ENCODE data around the gene KRTAP10-10.
"Not testable (repeated sequence)": the region's sequence is repeated elsewhere in the genome, so short reads cannot be mapped to it uniquely, and the experiment has no call there.

The KRTAP10-10 gene

DNA sequence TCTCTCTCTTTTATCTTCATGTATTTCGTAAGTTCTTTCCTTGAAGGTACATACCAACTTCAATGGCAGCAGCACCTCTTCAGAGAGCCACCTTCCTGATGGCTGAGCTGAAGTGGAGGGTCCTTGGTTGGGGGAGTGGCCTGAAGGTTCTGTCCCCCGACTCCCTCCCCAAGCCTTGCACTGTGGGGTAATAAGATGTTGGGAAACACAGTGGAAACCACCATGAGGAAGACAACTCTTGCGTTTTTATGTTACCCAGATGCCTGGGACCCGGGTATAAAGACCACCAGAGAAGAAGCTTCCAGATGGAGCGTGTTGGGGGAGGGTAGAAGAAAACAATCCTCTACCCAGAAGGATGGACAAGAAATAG lies 21.4 kb downstream of the KRTAP10-10 start:
- ATAC-seq (replicated peaks), result no peak
- DNase-seq, result no peak
- Mint-ChIP-seq H3K27ac (no peak overlapping the region), H3K4me1 (no peaks in the 10 kb centered on the region), H3K27me3 (peaks cover 46 to 54% of the 10 kb centered on the region in 2 donors), H3K36me3 (peaks cover 0 to 8% of the 10 kb centered on the region in 2 donors), H3K9me3 (peaks cover 18 to 21% of the 10 kb centered on the region in 2 donors), H3K4me3 (no peak overlapping the region)

DNA sequence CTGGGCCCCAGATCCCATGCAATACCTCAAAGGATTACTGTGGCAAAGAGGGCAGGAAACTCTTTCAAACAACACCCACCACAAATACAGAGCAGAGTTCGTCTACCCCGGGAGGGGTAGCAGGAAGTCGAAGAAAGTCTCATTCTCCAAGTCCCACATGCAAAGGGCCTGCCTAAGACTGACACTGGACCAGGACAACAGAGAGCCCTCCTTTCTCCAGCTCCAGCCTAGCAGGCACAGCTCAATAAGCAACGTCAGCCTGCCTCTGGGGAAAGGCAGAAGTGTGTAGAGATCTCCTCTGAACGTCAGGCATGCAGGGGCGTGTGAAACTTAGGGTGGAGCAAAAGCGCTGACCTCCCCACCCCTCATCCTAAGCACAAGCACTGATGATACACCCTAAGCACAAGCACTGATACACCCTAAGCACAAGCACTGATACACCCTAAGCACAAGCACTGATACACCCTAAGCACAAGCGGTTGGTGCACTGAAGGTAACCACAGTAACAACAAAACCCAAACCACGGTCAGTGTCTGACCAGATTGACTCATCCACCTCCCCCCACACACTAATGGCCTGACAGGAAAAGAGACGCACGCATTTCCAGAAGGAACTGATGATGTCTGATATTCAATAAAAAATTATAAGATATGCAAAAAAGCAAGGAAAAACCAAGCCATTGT lies 21.9 kb downstream of the KRTAP10-10 start:
- no peak for DNase-seq
- peaks cover 46 to 50% of the 10 kb centered on the region in 2 donors for H3K27me3 Mint-ChIP-seq
- H3K9me3 Mint-ChIP-seq, result peaks cover 18 to 21% of the 10 kb centered on the region in 2 donors
- no peak overlapping the region for H3K4me3 Mint-ChIP-seq
- peaks cover 0 to 8% of the 10 kb centered on the region in 2 donors for H3K36me3 Mint-ChIP-seq
- no peak for ATAC-seq (replicated peaks)
- H3K27ac Mint-ChIP-seq, result no peak overlapping the region
- no peaks in the 10 kb centered on the region for H3K4me1 Mint-ChIP-seq

DNA sequence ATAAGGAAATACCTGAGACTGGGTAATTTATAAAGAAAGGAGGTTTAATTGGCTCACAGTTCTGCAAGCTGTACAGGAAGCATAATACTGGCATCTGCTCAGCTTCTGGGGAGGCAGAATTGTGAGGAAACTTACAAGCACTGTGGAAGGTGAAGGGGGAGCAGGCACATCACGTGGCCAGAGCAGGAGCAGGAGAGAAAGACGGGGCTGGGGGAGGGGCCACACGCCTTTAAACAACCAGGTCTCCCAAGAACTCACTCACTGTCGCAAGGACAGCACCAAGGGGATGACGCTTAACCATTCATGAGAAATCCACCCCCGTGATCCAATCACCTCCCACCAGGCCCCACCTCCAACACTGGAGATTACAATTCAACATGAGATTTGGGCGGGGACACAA lies 24.4 kb downstream of the KRTAP10-10 start:
- not testable (repeated sequence) for H3K27ac Mint-ChIP-seq; H3K4me3 Mint-ChIP-seq; H3K36me3 Mint-ChIP-seq; H3K4me1 Mint-ChIP-seq; ATAC-seq (replicated peaks); DNase-seq
- H3K9me3 Mint-ChIP-seq, result peaks cover 11 to 22% of the 10 kb centered on the region in 2 donors
- peaks cover 58 to 65% of the 10 kb centered on the region in 2 donors for H3K27me3 Mint-ChIP-seq

DNA sequence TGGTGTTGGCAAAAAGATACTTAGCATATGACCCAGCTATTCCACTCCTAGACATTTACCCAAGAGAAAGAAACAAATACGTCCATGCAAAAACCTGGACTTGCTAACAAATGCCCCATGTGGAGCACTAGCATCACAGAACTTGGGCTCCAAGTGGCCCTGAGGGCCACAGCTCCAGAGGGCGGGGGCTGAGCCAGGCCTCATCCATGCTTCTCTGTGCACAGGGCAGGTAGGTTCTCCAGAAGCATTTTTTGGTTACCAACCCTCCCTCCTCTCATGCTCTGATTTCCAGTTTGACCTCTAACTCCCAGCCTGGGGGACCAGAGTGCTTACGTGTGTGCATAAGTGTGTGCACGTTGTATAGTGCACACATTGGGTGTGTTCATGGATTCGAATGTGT lies 27.5 kb downstream of the KRTAP10-10 start:
- ATAC-seq (replicated peaks) (no peak), DNase-seq (no peak)
- no peak overlapping the region for H3K27ac Mint-ChIP-seq
- peaks cover 0 to 3% of the 10 kb centered on the region in 2 donors for H3K36me3 Mint-ChIP-seq
- peaks cover 44 to 49% of the 10 kb centered on the region in 2 donors for H3K27me3 Mint-ChIP-seq
- H3K4me3 Mint-ChIP-seq, result no peak overlapping the region
- H3K9me3 Mint-ChIP-seq, result peaks cover 0 to 7% of the 10 kb centered on the region in 2 donors
- H3K4me1 Mint-ChIP-seq, result no peaks in the 10 kb centered on the region

DNA sequence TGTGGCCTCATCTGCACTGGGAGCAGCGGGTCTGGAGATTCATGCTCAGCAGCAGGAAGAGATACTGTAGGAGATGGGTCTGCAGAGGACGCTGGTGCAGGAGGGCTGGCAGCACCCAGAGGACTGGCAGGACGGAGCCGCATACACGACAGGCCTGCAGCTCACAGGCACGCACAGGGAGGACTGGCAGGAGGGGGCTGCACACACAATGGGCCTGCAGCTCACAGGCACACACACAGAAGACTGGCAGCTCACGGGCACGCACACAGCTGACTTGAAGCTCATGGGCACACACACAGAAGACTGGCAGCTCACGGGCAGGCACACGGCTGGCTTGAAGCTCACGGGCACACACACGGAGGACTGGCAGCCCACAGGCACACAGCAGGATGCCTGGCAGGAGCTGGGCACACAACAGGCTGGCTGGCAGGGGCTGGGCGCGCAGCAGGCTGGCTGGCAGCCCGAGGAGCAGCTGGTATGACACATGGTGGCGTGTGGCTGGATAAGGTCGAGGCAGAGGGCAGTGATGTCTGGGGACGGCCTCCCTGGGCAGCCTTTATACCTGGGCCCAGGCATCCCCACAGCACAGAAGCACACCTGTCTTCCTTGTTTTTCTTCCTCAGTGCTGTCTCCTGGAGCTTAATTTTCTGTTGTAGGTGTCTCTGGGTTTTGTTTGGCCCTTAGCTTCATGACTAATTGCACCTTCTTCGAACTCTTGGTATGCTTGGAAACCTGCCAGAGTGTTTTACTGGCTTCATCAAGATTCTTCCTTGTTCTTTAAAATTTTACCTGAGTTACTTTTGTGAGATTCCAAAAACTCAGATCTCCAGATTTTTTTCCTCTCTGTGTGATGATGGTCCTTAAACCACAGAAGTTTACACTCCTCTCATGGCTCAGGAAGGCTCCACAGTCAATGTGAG lies 29.5 kb downstream of the KRTAP10-10 start, which contains the start of gene KRTAP12-2:
TSS of gene KRTAP12-2 (minus strand) at position 527 of the 920 bp plus-strand sequence. CDS start at position 486, 41 bp downstream.
- H3K27me3 Mint-ChIP-seq, result peaks cover 37 to 41% of the 10 kb centered on the region in 2 donors
- peaks cover 9 to 12% of the 10 kb centered on the region in 2 donors for H3K9me3 Mint-ChIP-seq
- DNase-seq (no peak), ATAC-seq (replicated peaks) (no peak)
- peaks cover 1 to 3% of the 10 kb centered on the region in 2 donors for H3K36me3 Mint-ChIP-seq
- no peak within 1 kb of the TSS for H3K27ac Mint-ChIP-seq
- H3K4me3 Mint-ChIP-seq, result no peak within 1 kb of the TSS
- no peaks in the 10 kb centered on the region for H3K4me1 Mint-ChIP-seq

DNA sequence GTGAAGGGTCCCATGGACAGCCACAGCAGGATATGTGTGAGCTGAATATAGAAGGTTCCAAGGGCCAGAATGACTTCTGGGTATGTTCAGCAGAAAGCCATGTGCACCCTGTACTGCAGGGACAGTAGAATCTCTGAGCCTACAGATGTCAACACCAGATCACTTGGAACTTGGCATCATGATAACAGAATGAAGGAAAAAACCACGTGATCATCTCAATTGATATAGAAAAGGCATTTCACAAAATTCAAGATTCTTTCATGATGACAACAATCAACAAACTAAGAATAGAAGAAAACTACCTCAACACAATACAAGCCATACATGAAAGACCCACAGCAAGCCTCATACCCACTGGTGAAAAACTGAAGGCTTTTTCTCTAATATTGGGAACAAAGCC lies 30.5 kb downstream of the KRTAP10-10 start:
- DNase-seq (no peak), ATAC-seq (replicated peaks) (no peak)
- Mint-ChIP-seq H3K4me1 (no peaks in the 10 kb centered on the region), H3K27me3 (peaks cover 28 to 36% of the 10 kb centered on the region in 2 donors), H3K36me3 (peaks cover 0 to 1% of the 10 kb centered on the region in 2 donors), H3K9me3 (peaks cover 10 to 12% of the 10 kb centered on the region in 2 donors), H3K27ac (no peak overlapping the region), H3K4me3 (no peak overlapping the region)

DNA sequence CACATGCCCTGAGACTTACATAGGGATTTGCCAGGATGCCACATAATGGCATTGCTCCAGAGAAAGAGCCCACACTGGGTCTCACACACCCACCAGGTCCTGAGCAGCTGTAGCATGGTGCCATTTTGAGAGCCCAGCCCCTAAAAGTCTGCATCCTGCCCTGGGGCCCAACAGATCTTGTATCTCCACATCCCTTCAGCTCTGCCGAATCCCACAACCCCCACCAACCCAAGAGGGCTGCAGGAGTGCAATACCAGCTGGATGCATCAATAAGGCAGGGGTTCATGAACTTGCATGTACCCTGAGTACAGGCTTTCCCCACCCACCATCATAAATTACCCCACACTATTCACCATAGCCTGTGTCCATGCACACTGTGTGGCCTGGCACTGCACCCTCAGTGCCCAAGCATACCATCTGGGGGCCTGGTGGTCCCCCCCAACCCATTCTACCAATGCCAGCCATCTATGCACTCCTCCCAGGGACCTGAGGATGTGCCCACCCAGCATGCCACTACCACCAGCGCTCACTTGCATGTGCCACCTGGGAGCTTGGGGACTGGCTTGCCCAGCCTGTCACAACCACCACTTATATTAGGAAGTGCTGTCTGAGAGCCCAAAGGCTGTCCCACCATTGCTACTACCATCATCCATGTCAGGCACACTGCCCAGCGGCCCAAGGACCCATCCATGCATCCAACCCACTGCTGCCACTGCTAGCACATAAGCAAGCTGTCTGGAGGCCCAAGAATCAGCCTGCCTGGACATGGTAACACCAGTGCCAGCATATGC lies 33.7 kb downstream of the KRTAP10-10 start:
- no peaks in the 10 kb centered on the region for H3K4me1 Mint-ChIP-seq
- H3K9me3 Mint-ChIP-seq, result peaks cover 14 to 22% of the 10 kb centered on the region in 2 donors
- ATAC-seq (replicated peaks) (no peak), DNase-seq (no peak)
- H3K27ac Mint-ChIP-seq, result no peak overlapping the region
- no peak overlapping the region for H3K4me3 Mint-ChIP-seq
- peaks cover 0 to 1% of the 10 kb centered on the region in 2 donors for H3K36me3 Mint-ChIP-seq
- peaks cover 27 to 30% of the 10 kb centered on the region in 2 donors for H3K27me3 Mint-ChIP-seq

DNA sequence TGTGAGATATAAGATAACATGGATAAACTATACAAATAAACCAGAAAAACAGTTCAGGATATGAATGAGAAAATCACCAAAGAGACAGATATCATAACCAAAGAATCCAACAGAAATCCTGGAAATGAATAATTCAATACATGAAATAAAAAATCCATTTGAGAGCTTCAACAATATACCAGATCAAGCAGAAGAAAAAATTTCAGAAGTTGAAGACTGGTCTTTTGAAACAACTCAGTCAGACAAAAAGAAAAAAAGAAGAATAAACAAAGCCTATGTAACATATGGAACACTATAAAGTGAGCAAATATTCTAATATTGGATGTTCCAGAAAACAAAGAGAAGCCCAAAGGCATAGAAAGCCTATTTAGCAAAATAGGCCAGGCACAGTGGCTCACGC lies 34.8 kb downstream of the KRTAP10-10 start:
- no peak overlapping the region for H3K27ac Mint-ChIP-seq
- ATAC-seq (replicated peaks), result no peak
- peaks cover 0 to 1% of the 10 kb centered on the region in 2 donors for H3K36me3 Mint-ChIP-seq
- H3K9me3 Mint-ChIP-seq, result peaks cover 14 to 22% of the 10 kb centered on the region in 2 donors
- H3K4me1 Mint-ChIP-seq, result no peaks in the 10 kb centered on the region
- peaks cover 23 to 29% of the 10 kb centered on the region in 2 donors for H3K27me3 Mint-ChIP-seq
- H3K4me3 Mint-ChIP-seq, result no peak overlapping the region
- DNase-seq, result no peak

DNA sequence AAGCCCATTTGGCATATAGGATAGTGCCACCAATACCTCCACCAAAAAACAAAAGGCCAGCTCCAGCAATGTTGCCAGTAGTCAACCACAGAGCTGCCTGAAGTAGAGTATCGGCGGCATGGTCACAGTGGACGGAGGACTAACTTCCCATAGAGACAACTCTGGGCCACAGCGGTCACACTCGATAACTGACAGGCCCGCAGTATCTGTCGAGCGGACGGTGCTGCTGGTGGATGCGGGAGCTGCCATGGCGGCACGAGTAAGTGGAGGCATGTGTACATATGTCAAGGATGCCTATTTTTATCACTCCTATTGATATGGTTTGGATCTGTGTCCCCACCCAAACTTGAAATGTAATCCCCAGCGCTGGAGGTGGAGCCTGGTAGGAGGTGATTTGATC lies 40.7 kb downstream of the KRTAP10-10 start:
- no peak overlapping the region for H3K4me3 Mint-ChIP-seq
- H3K4me1 Mint-ChIP-seq, result no peaks in the 10 kb centered on the region
- peaks cover 4 to 9% of the 10 kb centered on the region in 2 donors for H3K9me3 Mint-ChIP-seq
- H3K27ac Mint-ChIP-seq, result no peak overlapping the region
- ATAC-seq (replicated peaks), result no peak
- DNase-seq, result no peak
- H3K36me3 Mint-ChIP-seq, result no peaks in the 10 kb centered on the region
- peaks cover 48 to 49% of the 10 kb centered on the region in 2 donors for H3K27me3 Mint-ChIP-seq

DNA sequence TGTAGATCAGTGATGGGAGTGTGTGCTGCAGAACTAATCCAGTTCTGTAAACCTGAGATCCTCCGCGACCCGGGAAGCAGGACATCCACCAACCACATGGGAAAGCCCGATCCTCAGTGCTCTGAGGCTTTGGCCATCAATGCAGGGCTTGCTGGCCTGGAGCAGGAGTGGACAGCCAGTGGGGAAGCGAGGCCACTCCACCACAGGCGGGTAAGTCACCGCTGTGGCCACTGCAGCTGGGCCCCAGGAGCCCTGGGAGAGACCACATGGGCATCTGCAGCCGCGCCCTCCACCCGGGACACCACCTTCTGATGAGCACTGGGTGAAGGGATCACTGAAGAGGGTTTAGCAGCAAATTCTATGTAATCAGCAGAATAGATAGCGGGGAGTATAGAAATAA lies 44.0 kb downstream of the KRTAP10-10 start:
- H3K27ac Mint-ChIP-seq, result no peak overlapping the region
- no peak for ATAC-seq (replicated peaks)
- H3K4me1 Mint-ChIP-seq, result no peaks in the 10 kb centered on the region
- H3K4me3 Mint-ChIP-seq, result no peak overlapping the region
- H3K36me3 Mint-ChIP-seq, result no peaks in the 10 kb centered on the region
- H3K27me3 Mint-ChIP-seq, result peaks cover 57 to 64% of the 10 kb centered on the region in 2 donors
- no peaks in the 10 kb centered on the region for H3K9me3 Mint-ChIP-seq
- no peak for DNase-seq

DNA sequence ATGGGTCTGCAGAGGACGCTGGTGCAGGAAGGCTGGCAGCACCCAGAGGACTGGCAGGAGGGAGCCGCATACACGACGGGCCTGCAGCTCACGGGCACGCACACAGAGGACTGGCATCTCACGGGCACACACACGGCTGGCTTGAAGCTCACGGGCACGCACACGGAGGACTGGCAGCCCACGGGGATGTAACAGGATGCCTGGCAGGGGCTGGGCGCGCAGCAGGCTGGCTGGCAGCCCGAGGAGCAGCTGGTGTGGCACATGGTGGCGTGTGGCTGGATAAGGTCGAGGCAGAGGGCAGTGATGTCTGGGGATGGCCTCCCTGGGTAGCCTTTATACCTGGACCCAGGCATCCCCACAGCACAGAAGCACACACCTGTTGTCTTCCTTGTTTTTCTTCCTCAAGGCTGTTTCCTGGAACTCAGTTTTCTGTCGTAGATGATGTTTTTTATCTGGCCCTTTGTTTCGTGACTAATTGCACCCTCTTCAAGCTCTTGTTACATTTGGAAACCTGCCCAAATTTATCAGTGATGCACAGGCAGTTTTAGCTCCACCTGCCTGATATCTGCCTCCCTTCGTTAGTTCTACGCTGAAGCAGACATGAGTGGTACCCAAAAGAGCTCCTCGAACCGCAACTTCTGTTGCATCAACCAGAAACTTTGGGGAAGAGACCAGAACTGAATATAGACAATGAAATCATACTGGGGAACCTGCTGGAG lies 44.9 kb downstream of the KRTAP10-10 start, which contains the start of gene KRTAP12-1:
TSS of gene KRTAP12-1 (minus strand) at position 303 of the 719 bp plus-strand sequence. CDS start at position 263, 40 bp downstream.
- DNase-seq (no peak), ATAC-seq (replicated peaks) (no peak)
- Mint-ChIP-seq H3K27ac (no peak within 1 kb of the TSS), H3K4me1 (peaks cover 0 to 2% of the 10 kb centered on the region in 2 donors), H3K36me3 (no peaks in the 10 kb centered on the region), H3K27me3 (peaks cover 59 to 67% of the 10 kb centered on the region in 2 donors), H3K4me3 (no peak within 1 kb of the TSS), H3K9me3 (no peaks in the 10 kb centered on the region)

DNA sequence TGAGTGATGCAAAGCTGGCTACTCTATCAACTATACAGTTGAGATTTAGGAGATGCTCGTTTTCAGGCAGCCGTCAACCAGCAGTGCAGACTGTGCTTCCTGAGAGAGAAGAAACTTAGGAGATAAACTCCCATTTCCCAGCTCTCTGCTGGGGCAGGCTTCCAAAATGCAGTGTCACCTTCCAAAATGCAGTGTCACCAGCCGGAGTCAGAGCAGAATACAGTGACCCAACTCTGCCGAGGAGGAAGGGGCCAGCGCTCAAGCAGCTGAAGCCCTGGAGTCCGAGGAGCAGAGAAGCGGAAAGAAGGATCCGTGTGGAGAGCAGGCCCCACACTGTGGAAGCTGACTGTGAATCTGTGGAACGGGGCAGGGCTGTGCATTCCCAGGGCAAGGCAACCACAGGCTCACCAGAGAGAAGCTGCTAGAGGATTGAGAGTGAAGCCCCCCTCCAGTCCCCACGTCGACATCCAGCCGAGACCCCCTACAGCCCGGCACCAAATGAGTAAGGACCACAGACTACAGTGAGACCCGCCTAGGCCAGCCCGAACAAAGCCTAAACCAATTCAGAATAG lies 45.5 kb downstream of the KRTAP10-10 start:
- H3K9me3 Mint-ChIP-seq, result no peaks in the 10 kb centered on the region

DNA sequence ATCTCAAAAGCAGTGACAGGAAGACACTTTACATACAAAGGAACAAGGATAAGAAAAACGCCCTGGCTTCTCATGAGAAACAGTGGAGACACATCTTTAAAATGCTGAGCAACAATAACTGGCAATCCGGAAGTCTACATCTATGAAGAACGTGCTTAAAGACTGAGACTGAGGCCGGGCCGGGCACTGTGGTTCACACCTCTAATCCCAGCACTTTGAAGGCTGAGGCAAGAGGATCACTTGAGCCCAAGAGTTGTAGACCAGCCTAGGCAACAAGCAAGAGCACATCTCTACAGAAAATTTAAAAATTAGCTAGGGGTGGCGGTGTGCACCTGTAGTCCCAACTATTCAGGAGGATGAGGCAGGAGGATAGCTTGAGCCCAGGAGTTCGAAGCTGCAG lies 46.9 kb downstream of the KRTAP10-10 start:
- Mint-ChIP-seq H3K27me3 (peaks cover 69 to 80% of the 10 kb centered on the region in 2 donors), H3K4me1 (peaks cover 0 to 2% of the 10 kb centered on the region in 2 donors), H3K27ac (no peak overlapping the region)

More for the DNA sequence above, 45.5 kb downstream of the KRTAP10-10 start:
- ATAC-seq (replicated peaks), result no peak
- Mint-ChIP-seq H3K27me3 (peaks cover 60 to 67% of the 10 kb centered on the region in 2 donors), H3K27ac (no peak overlapping the region), H3K4me1 (peaks cover 0 to 2% of the 10 kb centered on the region in 2 donors), H3K4me3 (no peak overlapping the region), H3K36me3 (no peaks in the 10 kb centered on the region)
- DNase-seq, result no peak

More for the DNA sequence above, 46.9 kb downstream of the KRTAP10-10 start:
- DNase-seq (no peak), ATAC-seq (replicated peaks) (no peak)
- H3K9me3 Mint-ChIP-seq, result no peaks in the 10 kb centered on the region
- no peaks in the 10 kb centered on the region for H3K36me3 Mint-ChIP-seq
- H3K4me3 Mint-ChIP-seq, result no peak overlapping the region
